ENCODE measurements around the gene CHRNA4.

DNA sequence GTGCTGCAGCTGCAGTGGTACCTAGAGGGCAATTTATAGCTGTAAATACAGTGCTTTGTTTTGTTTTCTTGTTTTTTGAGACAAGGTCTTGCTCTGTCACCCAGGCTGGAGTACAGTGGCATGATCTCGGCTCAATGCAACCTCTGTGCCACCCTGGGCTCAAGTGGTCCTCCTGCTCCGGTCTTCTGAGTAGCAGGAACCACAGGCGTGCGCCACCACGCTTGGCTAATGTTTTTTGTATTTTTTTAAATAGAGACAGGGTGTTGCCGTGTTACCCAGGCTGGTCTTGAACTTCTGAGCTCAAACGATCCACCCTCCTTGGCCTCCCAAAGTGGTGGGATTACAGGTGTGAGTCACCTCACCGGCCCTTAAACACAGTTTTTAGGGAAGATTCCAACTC is 26.8 kb downstream of the CHRNA4 start:
- TF ChIP-seq, protein P1, sequence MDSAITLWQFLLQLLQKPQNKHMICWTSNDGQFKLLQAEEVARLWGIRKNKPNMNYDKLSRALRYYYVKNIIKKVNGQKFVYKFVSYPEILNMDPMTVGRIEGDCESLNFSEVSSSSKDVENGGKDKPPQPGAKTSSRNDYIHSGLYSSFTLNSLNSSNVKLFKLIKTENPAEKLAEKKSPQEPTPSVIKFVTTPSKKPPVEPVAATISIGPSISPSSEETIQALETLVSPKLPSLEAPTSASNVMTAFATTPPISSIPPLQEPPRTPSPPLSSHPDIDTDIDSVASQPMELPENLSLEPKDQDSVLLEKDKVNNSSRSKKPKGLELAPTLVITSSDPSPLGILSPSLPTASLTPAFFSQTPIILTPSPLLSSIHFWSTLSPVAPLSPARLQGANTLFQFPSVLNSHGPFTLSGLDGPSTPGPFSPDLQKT (CRISPR knock-in tag; IDR thresholded peaks at IDR 0.05; ENCODE audit: borderline replicate concordance), result no peak
- TF ChIP-seq, protein P2, sequence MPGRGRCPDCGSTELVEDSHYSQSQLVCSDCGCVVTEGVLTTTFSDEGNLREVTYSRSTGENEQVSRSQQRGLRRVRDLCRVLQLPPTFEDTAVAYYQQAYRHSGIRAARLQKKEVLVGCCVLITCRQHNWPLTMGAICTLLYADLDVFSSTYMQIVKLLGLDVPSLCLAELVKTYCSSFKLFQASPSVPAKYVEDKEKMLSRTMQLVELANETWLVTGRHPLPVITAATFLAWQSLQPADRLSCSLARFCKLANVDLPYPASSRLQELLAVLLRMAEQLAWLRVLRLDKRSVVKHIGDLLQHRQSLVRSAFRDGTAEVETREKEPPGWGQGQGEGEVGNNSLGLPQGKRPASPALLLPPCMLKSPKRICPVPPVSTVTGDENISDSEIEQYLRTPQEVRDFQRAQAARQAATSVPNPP (CRISPR knock-in tag; IDR thresholded peaks at IDR 0.05), result no peak
- TF ChIP-seq, protein P3, sequence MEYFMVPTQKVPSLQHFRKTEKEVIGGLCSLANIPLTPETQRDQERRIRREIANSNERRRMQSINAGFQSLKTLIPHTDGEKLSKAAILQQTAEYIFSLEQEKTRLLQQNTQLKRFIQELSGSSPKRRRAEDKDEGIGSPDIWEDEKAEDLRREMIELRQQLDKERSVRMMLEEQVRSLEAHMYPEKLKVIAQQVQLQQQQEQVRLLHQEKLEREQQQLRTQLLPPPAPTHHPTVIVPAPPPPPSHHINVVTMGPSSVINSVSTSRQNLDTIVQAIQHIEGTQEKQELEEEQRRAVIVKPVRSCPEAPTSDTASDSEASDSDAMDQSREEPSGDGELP (IDR thresholded peaks at IDR 0.05; ENCODE audit: borderline replicate concordance, low read depth), result no peak
- no peak for TF ChIP-seq ARNTL (CRISPR knock-in tag; IDR thresholded peaks at IDR 0.05)
- TF ChIP-seq, protein P4, sequence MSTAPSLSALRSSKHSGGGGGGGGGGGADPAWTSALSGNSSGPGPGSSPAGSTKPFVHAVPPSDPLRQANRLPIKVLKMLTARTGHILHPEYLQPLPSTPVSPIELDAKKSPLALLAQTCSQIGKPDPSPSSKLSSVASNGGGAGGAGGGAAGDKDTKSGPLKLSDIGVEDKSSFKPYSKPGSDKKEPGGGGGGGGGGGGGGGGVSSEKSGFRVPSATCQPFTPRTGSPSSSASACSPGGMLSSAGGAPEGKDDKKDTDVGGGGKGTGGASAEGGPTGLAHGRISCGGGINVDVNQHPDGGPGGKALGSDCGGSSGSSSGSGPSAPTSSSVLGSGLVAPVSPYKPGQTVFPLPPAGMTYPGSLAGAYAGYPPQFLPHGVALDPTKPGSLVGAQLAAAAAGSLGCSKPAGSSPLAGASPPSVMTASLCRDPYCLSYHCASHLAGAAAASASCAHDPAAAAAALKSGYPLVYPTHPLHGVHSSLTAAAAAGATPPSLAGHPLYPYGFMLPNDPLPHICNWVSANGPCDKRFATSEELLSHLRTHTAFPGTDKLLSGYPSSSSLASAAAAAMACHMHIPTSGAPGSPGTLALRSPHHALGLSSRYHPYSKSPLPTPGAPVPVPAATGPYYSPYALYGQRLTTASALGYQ (CRISPR knock-in tag; IDR thresholded peaks at IDR 0.05), result no peak
- no peak for TF ChIP-seq CTCF (CRISPR knock-in tag; IDR thresholded peaks at IDR 0.05)
- TF ChIP-seq JUNB (CRISPR knock-in tag; IDR thresholded peaks at IDR 0.05; ENCODE audit: borderline replicate concordance), result no peak
- no peak for TF ChIP-seq ELF4 (CRISPR knock-in tag; IDR thresholded peaks at IDR 0.05; ENCODE audit: borderline replicate concordance)
- no peak for TF ChIP-seq HES4 (CRISPR knock-in tag; IDR thresholded peaks at IDR 0.05; ENCODE audit: borderline replicate concordance)
- no peak for TF ChIP-seq YEATS2 (CRISPR knock-in tag; IDR thresholded peaks at IDR 0.05; ENCODE audit: borderline replicate concordance)
- no peak for TF ChIP-seq SP2 (CRISPR knock-in tag; IDR thresholded peaks at IDR 0.05)
- no peak for TF ChIP-seq ESRRA (CRISPR knock-in tag; IDR thresholded peaks at IDR 0.05; ENCODE audit: low read depth)
- TF ChIP-seq ZNF784 (CRISPR knock-in tag; IDR thresholded peaks at IDR 0.05; ENCODE audit: borderline replicate concordance), result no peak
- no peak for TF ChIP-seq GPN1 (CRISPR knock-in tag; IDR thresholded peaks at IDR 0.05; ENCODE audit: borderline replicate concordance)
